H1 (cell line): Measurements from ENCODE around the gene SYF2. TPM values are rescaled to one million over a fixed set of nuclear protein-coding genes. Genes with fewer than 3 reads are reported as not detected.
"Not testable (repeated sequence)": the region's sequence is repeated elsewhere in the genome, so short reads cannot be mapped to it uniquely, and the experiment has no call there.

Experiments used
- CTCF ChIA-PET: fragments of 300-600 bp; sonication (Branson Sonifier 250); formaldehyde crosslinking; loops from one replicate; lab custom pipeline; 2021; ENCODE audit not compliant: partially characterized antibody; lab: Charles Lee
- POLR2A ChIA-PET: fragments of 300-600 bp; sonication (Branson Sonifier 250); formaldehyde crosslinking; loops from one replicate; lab custom pipeline; 2021; ENCODE audit warnings: inconsistent platforms; ENCODE audit not compliant: partially characterized antibody; lab: Charles Lee
- DNase-seq, 2 experiments: peaks; one replicate each; pipeline versions ENCODE4 v3.0.0 to v3.0.0-alpha.2; 2010 to 2022; ENCODE audit warnings: low spot score in 2 of 2, low read depth in 1 of 2, mixed read lengths in 1 of 2
- FAIRE-seq: peaks from 2 replicates; lab custom pipeline; 2011; peaks lifted over from hg19 to GRCh38; lab: Jason Lieb, UNC
- H2AFZ ChIP-seq: 2 replicates; pipeline ENCODE4 v1.8.1; 2012; ENCODE audit warnings: low read length, inconsistent platforms
- H2AK5ac ChIP-seq: 2 replicates; pipeline ENCODE4 v1.6.1; 2013; ENCODE audit warnings: low read depth, low read length
- H2BK120ac ChIP-seq: replicated peaks from 2 replicates; pipeline ENCODE3; 2013; ENCODE audit warnings: low read depth, low read length, inconsistent platforms
- H2BK12ac ChIP-seq: 2 replicates; pipeline ENCODE4 v1.6.1; 2013; ENCODE audit warnings: low read depth, low read length
- H2BK15ac ChIP-seq: 2 replicates; pipeline ENCODE4 v1.6.1; 2013; ENCODE audit warnings: low read length
- H2BK20ac ChIP-seq: 2 replicates; pipeline ENCODE4 v1.6.1; 2013; ENCODE audit warnings: low read length
- H2BK5ac ChIP-seq: 2 replicates; pipeline ENCODE4 v1.6.1; 2013; ENCODE audit warnings: low read depth, low read length
- H3K14ac ChIP-seq: 2 replicates; pipeline ENCODE4 v1.6.1; 2013; ENCODE audit warnings: inconsistent platforms; ENCODE audit not compliant: insufficient read length
- H3K18ac ChIP-seq: 2 replicates; pipeline ENCODE4 v1.6.1; 2013; ENCODE audit warnings: low read length; ENCODE audit errors: extremely low read depth
- H3K23ac ChIP-seq: 2 replicates; pipeline ENCODE4 v1.6.1; 2013; ENCODE audit warnings: inconsistent platforms; ENCODE audit not compliant: insufficient read length
- H3K23me2 ChIP-seq: 2 replicates; pipeline ENCODE4 v1.6.1; 2013; ENCODE audit warnings: low read depth, low read length
- H3K27ac ChIP-seq: 2 replicates; pipeline ENCODE4 v1.6.1; 2011; ENCODE audit warnings: low read depth, low read length, inconsistent platforms
- H3K27me3 ChIP-seq, 4 experiments: replicated peaks in 1 of 4; 1 replicate in 1 of 4; 2 replicates in 3 of 4; pipeline versions ENCODE4 v1.6.1 to v1.8.1; 2011 to 2013; ENCODE audit warnings: low read length in 3 of 4, mild to moderate bottlenecking in 3 of 4, inconsistent platforms in 2 of 4, mixed read lengths in 2 of 4, moderate library complexity in 1 of 4; ENCODE audit not compliant: control insufficient read depth in 3 of 4, insufficient read depth in 3 of 4; ENCODE audit errors: extremely low read depth in 1 of 4
- H3K36me3 ChIP-seq, 4 experiments: 2 replicates each; pipeline versions ENCODE4 v1.6.1 to v1.8.1; 2011 to 2013; ENCODE audit warnings: mild to moderate bottlenecking in 4 of 4, low read length in 3 of 4, moderate library complexity in 2 of 4, control low read depth in 1 of 4, inconsistent platforms in 1 of 4; ENCODE audit not compliant: insufficient read depth in 4 of 4, control insufficient read depth in 2 of 4
- H3K4ac ChIP-seq: replicated peaks from 2 replicates; pipeline ENCODE3; 2013; ENCODE audit warnings: low read length, low read depth, mixed read lengths, inconsistent platforms; ENCODE audit not compliant: insufficient read length
- H3K4me1 ChIP-seq, 4 experiments: replicated peaks in 1 of 4; 1 replicate in 1 of 4; 2 replicates in 3 of 4; pipeline versions ENCODE4 v1.6.1 to v1.8.1; 2011 to 2013; ENCODE audit warnings: low read length in 3 of 4, inconsistent platforms in 2 of 4, mixed read lengths in 1 of 4; ENCODE audit not compliant: insufficient read depth in 4 of 4, control insufficient read depth in 3 of 4
- H3K4me2 ChIP-seq, 2 experiments: 2 replicates each; pipeline versions ENCODE4 v1.6.1 to v1.8.1; 2011 to 2013; ENCODE audit warnings: low read depth in 2 of 2, low read length in 2 of 2, control low read depth in 1 of 2, inconsistent platforms in 1 of 2, mild to moderate bottlenecking in 1 of 2; ENCODE audit not compliant: insufficient read depth in 1 of 2
- H3K4me3 ChIP-seq, 4 experiments: fragments of 200-600, 300-600 bp in 1 of 4; sonication (generic), shearing (Covaris generic), sonication (Bioruptor Twin) in 1 of 4; 2 replicates each; pipeline versions ENCODE4 v1.5.1 to v1.8.1; 2011 to 2016; ENCODE audit warnings: low read length in 4 of 4, low read depth in 3 of 4, control low read depth in 2 of 4, inconsistent platforms in 2 of 4, mild to moderate bottlenecking in 2 of 4, mixed read lengths in 1 of 4, moderate library complexity in 1 of 4; ENCODE audit not compliant: insufficient read depth in 2 of 4; ENCODE audit errors: extremely low read depth in 1 of 4
- H3K56ac ChIP-seq: replicated peaks from 2 replicates; pipeline ENCODE3; 2013; ENCODE audit warnings: low read depth, mild to moderate bottlenecking, mixed read lengths, low read length, inconsistent platforms; ENCODE audit not compliant: insufficient read length
- H3K79me1 ChIP-seq: 2 replicates; pipeline ENCODE4 v1.6.1; 2013; ENCODE audit warnings: low read depth, low read length, control low read depth
- H3K79me2 ChIP-seq, 2 experiments: 2 replicates each; pipeline versions ENCODE4 v1.6.1 to v1.8.1; 2012 to 2013; ENCODE audit warnings: low read length in 2 of 2, mild to moderate bottlenecking in 2 of 2, inconsistent platforms in 1 of 2; ENCODE audit not compliant: insufficient read depth in 2 of 2, control insufficient read depth in 1 of 2
- H3K9ac ChIP-seq, 4 experiments: replicated peaks in 1 of 4; 1 replicate in 1 of 4; 2 replicates in 3 of 4; pipeline versions ENCODE4 v1.6.1 to v1.8.1; 2011 to 2013; ENCODE audit warnings: low read depth in 3 of 4, low read length in 3 of 4, control low read depth in 2 of 4, mild to moderate bottlenecking in 2 of 4, moderate library complexity in 2 of 4, inconsistent platforms in 1 of 4; ENCODE audit errors: extremely low read depth in 1 of 4
- H3K9me3 ChIP-seq, 2 experiments: 2 replicates each; pipeline versions ENCODE4 v1.6.1 to v1.8.1; 2012 to 2013; ENCODE audit warnings: mild to moderate bottlenecking in 2 of 2, moderate library complexity in 2 of 2, control low read depth in 1 of 2, inconsistent platforms in 1 of 2, low read depth in 1 of 2, low read length in 1 of 2, mixed read lengths in 1 of 2; ENCODE audit not compliant: insufficient read depth in 2 of 2
- H4K20me1 ChIP-seq, 2 experiments: replicated peaks in 1 of 2; 2 replicates each; pipeline versions ENCODE3 to v1.8.1; 2011 to 2013; ENCODE audit warnings: inconsistent platforms in 2 of 2, low read length in 2 of 2, mild to moderate bottlenecking in 1 of 2; ENCODE audit not compliant: insufficient read depth in 2 of 2, control insufficient read depth in 1 of 2
- H4K5ac ChIP-seq: 2 replicates; pipeline ENCODE4 v1.6.1; 2013; ENCODE audit warnings: low read length, low read depth, mixed read lengths, inconsistent platforms; ENCODE audit not compliant: insufficient read length
- H4K8ac ChIP-seq: 2 replicates; pipeline ENCODE4 v1.8.0; 2013; ENCODE audit warnings: mild to moderate bottlenecking, moderate library complexity, low read length, inconsistent platforms; ENCODE audit not compliant: insufficient read depth; ENCODE audit errors: extremely low read depth
- H4K91ac ChIP-seq: replicated peaks from 2 replicates; pipeline ENCODE3; 2013; ENCODE audit warnings: low read length, mixed read lengths, inconsistent platforms; ENCODE audit not compliant: insufficient read length
- SP1 ChIP-seq: IDR thresholded peaks from 2 replicates; pipeline ENCODE4 v1.6.1; 2011; ENCODE audit warnings: low read depth, low read length
- WGBS, 2 experiments: shearing (Covaris generic) in 1 of 2; methylation state at CpG; one replicate each; pipeline versions ENCODE4 v1.1.6 to v1.1.7; 2013 to 2015; ENCODE audit warnings: low lambda C conversion rate in 2 of 2, mixed read lengths in 2 of 2, inconsistent platforms in 1 of 2, low coverage in 1 of 2, missing lambda C conversion rate in 1 of 2; ENCODE audit not compliant: insufficient replicate concordance in 2 of 2, insufficient coverage in 1 of 2, insufficient read length in 1 of 2; ENCODE audit errors: extremely low coverage in 1 of 2, missing lambda C conversion rate in 1 of 2; 5-methylcytosine and 5-hydroxymethylcytosine counted together
- polyA plus RNA-seq, 7 experiments: library from polyadenylated mRNA; depleted of rRNA in 3 of 7; stranded (reverse) in 5 of 7; unstranded in 2 of 7; fragments of >200 nt in 5 of 7; fragments of 200-250 nt in 2 of 7; gene quantifications; 1 replicate in 5 of 7; 2 replicates in 1 of 7; 4 replicates in 1 of 7; pipeline versions ENCODE4 v1.2.1 to v1.2.3, GENCODE V29; 2011 to 2013; ENCODE audit warnings: missing spikeins in 2 of 7, mixed read lengths in 2 of 7
- total RNA-seq: library from RNA; stranded (reverse); fragmentation: NEBNext Ultra II Directional; extraction: Animal tissue kit (Norgen Biotek cat#: 25700); gene quantifications from 2 replicates; pipeline ENCODE4 v1.2.1, GENCODE V29; 2021

Gene SYF2
- total and polyA plus RNA-seq, 2 of the 8 experiments (the other 6 are each of a cell fraction or from before 2014, with no cell fraction given), result 7.5 to 33.0 TPM

DNA sequence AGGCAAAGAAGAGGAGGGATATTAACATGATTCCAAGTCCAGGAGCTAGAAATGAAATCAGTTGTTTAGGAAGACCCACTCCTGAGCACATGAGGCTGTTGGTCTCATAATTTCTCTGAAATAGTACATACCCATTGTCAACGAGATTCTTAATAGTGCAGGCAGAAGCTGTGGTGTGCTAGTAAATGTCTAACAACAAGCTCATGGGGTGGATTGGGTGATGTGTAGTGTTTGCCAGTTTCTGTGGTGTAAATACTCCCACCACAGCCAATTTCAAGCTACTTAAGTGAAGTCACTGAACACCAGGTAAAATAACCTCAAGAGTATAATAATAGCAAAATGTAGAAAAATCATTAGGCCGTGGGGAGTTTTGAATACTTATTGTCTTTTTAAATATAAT, 42.0 kb downstream of the SYF2 start:
- peaks cover 0 to 4% of the 10 kb centered on the region in 2 experiments for H4K20me1 ChIP-seq
- H3K4me1 ChIP-seq, result peaks cover 0 to 5% (median 4%) of the 10 kb centered on the region in 4 experiments; a peak in 3 of 7 replicates
- CTCF ChIA-PET, result interaction anchor here (0.6 to 1.7 kb wide), 8 partner anchors 9 to 991 kb away, joined by 3 to 6 read pairs (median 3); no protein-coding TSS in a partner anchor
- H3K9ac ChIP-seq, result no peak overlapping the region
- no peak for DNase-seq
- H4K5ac ChIP-seq, result no peak overlapping the region
- H3K56ac ChIP-seq, result no peak overlapping the region
- H3K4me2 ChIP-seq, result no peak overlapping the region
- H3K4ac ChIP-seq, result no peak overlapping the region
- no peak overlapping the region for H3K27ac ChIP-seq
- H2BK15ac ChIP-seq, result no peak overlapping the region
- POLR2A ChIA-PET, result interaction anchor here (0.8 kb wide), 1 partner anchor 42 kb away, joined by 3 read pairs; no protein-coding TSS in a partner anchor
- H3K23me2 ChIP-seq, result peaks cover 4% of the 10 kb centered on the region; the same call in 1 of the 2 replicates
- no peaks in the 10 kb centered on the region for H3K27me3 ChIP-seq
- H4K8ac ChIP-seq, result no peak overlapping the region
- H2BK120ac ChIP-seq, result no peak overlapping the region
- H3K14ac ChIP-seq, result no peak overlapping the region
- H3K9me3 ChIP-seq, result no peaks in the 10 kb centered on the region
- H2BK5ac ChIP-seq, result no peak overlapping the region
- no peak overlapping the region for H2AFZ ChIP-seq
- H3K79me2 ChIP-seq, result no peaks in the 10 kb centered on the region
- H3K36me3 ChIP-seq, result no peaks in the 10 kb centered on the region
- H3K4me3 ChIP-seq, result no peak overlapping the region
- no peak overlapping the region for H2BK12ac ChIP-seq
- FAIRE-seq, result no peak
- H2BK20ac ChIP-seq, result no peak overlapping the region
- no peak overlapping the region for H3K18ac ChIP-seq
- H3K79me1 ChIP-seq, result no peaks in the 10 kb centered on the region
- no peak for TF ChIP-seq SP1
- 77% methylated on average over 2 of the region's 2 CpGs; no CpG with 5 or more reads in 1 of the 2 experiments for WGBS, 2 experiments
- no peak overlapping the region for H3K23ac ChIP-seq
- H2AK5ac ChIP-seq, result no peak overlapping the region
- no peak overlapping the region for H4K91ac ChIP-seq

GRCh38 chr1:25187904-25188303, 44.4 kb downstream of the SYF2 start:
- H3K27ac ChIP-seq, H3K4me3 ChIP-seq, H3K18ac ChIP-seq, H2BK12ac ChIP-seq, H3K79me2 ChIP-seq, H4K8ac ChIP-seq, H2AFZ ChIP-seq, POLR2A ChIA-PET, FAIRE-seq, H3K9me3 ChIP-seq, H2AK5ac ChIP-seq, H3K79me1 ChIP-seq, H3K4ac ChIP-seq, H3K23me2 ChIP-seq, H3K9ac ChIP-seq, H2BK20ac ChIP-seq, H3K14ac ChIP-seq, DNase-seq, H2BK15ac ChIP-seq, H3K56ac ChIP-seq, H3K23ac ChIP-seq, H4K5ac ChIP-seq, H3K4me2 ChIP-seq, H2BK5ac ChIP-seq, H4K91ac ChIP-seq, H4K20me1 ChIP-seq, H2BK120ac ChIP-seq, H3K4me1 ChIP-seq, H3K36me3 ChIP-seq, H3K27me3 ChIP-seq: not testable (repeated sequence)
- WGBS, 2 experiments, result 97% methylated on average over 3 of the region's 3 CpGs; no CpG with 5 or more reads in 1 of the 2 experiments
- CTCF ChIA-PET, result interaction anchor here (1.0 to 1.3 kb wide), 3 partner anchors 9 to 17 kb away, joined by 3 to 6 read pairs (median 3); no protein-coding TSS in a partner anchor
